Stimulated activated CD8-positive, alpha-beta memory T cell treated with anti-CD3 and anti-CD28 coated beads, Interleukin-7, amount 100 ng/mL, for 1 hour (primary cell): ENCODE measurements around the gene INO80C.

ENCODE experiments used
- DNase-seq, 2 donors: peaks; one replicate each; pipeline ENCODE4 v3.0.0-alpha.2; 2020; ENCODE audit warnings: low read depth in 2 of 2

Gene INO80C, protein sequence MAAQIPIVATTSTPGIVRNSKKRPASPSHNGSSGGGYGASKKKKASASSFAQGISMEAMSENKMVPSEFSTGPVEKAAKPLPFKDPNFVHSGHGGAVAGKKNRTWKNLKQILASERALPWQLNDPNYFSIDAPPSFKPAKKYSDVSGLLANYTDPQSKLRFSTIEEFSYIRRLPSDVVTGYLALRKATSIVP

DNA sequence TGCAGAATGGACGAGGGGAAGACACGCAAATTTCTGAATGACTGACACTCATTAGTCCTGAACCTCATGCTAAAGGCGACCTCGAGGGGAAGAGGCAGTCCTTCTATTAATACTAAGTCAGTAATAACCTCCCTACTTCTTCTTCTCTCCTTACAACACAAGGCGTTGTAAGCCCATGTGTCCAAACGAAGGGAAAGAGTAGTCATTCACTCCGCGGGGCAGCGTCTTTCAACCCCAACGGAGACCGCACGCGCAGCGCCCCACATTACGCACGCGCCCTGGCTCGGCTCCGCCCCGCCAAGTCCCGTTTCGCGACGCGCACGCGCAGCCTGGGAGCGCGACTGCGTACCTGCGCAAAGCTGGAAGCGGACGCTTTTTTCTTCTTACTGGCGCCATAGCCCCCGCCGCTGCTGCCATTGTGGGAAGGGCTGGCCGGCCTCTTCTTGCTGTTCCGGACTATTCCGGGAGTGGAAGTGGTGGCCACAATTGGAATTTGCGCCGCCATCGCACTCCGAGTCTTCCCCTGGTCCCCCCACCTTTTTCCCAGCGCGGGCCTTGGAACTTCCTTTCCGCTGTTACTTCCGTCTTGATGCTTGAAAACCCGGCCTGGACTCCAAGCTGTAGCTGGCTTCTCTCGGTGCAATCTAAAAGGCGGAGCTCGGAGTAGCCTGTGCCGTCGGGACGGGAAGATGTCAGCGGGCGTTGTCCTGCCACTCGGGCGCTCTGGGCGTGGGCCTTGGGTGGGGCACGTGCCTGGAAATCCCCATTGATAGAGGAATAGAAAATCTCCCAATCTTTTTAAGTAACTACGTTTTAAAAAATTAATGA is at the start of gene INO80C:
Gene INO80C, minus strand, starts transcription at position 591 of the 828 bp plus-strand sequence. Its CDS starts 86 bp downstream, at position 505.
- peak; percentile 86 to 88 for DNase-seq

DNA sequence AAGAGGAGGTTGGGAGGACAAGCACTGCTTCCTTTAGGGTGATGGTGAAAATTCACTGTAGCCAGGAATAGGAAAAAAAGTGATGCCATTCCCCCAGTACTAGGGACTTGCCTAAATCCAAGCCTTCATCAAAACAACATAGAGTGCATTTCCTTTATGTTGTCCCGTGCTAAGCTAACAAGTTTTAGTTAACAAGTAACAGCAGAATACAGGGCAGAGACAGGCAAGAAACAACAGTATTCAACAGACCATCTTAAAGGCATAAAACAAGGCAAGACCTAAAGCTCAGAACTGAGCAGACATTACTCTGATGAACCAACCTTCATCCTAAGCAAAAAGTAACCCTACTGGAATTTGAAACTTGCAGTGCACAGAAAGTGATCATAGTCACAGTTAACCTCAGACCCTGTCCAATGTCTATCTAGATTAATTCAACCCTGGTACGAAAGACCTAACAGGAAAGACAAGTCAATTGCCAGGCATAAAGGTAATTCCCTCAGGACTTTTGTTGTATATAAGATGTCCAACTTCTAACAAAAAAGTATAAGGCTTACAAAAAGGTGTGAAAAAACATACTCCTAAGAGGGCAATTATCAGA is 49.3 kb upstream of the INO80C start:
- no peak for DNase-seq

DNA sequence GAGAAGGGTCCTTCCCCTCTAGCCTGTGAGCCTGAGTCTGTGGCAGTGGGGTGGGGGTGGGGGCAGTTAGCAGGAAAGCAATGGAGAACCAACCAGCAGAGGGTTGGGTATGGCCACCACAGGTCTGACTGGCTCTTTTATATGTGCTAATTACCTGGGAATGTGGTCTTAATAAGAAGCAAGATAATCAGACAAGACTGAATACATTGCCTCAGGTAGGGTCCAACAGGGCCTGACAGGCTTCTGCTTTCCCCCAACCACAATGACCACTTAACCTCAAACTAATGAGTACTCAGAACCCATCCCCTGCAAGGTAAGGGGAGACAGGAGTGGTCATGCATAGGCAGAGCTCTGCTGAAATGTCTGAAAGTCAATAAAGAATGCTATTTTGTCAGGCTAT is 44.6 kb upstream of the INO80C start:
- no peak for DNase-seq

DNA sequence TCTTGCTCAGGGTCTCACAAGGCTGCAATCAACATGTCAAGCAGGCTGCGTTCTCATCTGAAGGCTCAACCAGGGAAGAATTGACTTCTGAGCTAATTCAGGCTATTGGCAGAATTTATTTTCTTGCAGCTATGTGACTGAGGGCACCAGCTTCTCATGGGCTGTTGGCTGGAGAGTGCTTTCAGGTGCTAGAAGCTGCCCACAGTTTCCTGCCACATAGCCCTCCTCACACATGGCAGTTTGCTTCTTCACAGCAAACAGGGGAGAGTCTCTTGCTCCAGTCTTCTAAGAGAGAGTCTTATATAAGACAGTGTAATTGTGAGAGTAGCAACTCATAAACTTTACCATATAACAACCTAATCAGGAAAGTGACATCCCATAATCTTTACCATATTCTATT is 37.5 kb upstream of the INO80C start:
- DNase-seq: no peak

DNA sequence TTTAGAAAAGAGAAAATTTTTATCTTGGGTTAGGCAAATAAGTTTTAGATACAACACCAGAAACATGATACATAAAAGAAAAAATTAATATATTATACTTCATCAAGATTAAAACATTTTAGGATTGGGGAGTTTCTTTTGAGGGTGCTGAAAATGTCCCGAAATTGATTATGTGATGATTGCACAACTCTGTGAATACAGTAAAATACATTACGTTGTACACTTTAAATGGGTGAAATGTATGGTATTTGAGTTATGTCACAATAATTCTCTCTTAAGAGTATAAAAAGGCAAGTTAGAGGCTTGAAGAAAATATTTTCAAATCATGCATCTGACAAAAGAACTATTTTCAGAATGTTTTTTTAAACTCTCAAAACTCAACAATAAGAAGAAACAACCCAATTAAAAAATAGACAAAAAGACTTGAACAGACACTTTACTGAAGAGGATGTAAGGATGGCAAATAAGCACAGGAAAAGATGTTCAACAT is 36.2 kb upstream of the INO80C start:
- no peak for DNase-seq

DNA sequence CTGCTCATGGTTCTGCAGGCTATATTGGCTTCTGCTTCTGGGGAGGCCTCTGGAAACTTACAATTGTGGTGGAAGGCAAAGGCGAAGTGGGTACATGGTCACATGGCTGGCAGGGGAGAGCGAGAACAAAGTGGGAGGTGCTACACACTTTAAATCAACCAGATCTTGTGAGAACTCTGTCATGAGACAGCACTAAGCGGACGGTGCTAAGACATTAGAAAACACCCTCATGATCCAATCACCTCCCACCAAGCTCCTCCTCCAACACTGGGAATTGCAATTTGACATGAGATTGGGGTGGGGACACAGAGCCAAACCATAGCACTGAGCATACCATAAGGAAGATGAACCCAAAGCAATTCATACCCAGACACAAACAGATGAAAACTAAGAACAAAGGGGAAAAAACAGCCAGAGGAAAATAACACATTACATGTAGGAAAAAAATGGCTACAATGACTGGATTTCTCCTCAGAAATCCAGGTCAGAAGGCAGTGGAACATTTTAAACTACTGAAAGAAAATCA is 31.1 kb upstream of the INO80C start:
- DNase-seq: no peak

DNA sequence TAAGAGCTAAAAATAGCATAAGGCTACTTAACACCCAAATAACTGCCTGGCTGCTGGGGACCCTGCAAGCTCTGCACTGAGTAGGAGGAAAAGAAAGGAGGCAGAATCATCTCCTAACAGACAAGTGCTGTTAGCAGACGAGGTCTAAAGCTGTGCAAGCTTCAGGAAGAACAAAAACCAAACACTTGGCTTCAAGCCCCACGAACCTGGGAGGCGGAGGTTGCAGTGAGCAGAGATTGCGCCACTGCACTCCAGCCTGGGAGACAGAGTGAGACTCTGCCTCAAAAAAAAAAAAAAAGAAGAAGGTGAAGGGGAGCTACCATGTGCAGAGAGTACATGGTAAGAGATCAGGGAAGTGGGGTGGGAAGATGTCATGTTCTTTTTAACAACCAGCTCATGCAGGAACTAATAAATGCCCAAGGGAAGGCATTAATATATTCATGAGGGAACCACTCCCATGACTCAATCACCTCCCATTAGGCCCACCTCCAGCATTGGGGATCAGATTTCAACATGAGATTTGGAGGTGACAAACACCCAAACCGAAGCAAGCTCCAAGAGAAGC is 28.8 kb upstream of the INO80C start:
- DNase-seq: no peak

DNA sequence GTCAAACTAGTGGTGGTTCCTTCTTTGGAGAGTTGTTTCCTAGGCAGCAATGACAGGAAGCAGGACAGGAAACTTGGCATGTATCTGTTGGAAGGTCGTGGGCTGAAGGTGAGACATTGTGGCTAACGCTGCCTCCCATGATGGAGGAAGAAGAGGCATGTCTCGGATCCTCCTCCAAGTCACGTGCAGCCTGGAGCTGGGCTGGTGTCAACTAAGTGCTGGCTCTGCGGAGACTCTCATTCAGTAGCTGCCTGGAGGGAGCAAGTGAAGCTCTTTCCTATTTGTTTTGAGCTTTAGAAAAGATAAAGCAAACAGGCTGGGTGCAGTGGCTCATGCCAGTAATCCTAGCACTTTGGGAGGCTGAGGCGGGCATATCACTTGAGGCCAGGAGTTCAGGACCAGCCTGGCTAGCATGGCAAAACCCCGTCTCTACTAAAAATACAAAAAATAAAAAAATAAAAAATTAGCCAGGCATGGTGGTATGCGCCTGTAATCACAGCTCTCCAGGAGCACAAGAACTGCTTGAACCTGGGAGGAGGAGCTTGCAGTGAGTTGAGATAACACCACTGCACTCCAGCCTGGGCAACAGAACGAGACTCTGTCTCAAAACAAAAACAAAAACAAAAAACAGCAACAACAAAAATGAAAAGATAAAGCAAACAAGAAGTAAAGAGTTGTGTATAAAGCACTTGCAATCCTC is 28.2 kb upstream of the INO80C start:
- no peak for DNase-seq

DNA sequence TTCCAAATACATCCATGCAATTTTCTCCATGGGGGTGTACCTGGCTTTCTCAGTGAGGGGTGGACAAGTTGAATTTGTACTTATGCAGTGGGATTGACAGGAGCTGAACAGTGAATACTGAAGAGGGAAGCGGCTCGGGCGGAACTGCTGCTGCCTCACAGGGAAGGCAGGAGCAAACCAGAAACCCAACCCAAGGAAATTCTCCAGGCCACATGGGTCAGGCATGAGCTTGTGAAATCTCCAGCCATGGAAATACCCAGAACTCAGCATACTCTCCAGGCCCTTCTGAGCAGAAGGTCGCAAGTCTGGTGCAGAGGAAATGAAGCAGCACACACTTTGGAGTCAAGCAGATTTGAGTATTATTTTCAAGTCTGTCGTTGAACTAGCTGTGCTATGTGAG is 26.5 kb upstream of the INO80C start:
- DNase-seq: no peak

DNA sequence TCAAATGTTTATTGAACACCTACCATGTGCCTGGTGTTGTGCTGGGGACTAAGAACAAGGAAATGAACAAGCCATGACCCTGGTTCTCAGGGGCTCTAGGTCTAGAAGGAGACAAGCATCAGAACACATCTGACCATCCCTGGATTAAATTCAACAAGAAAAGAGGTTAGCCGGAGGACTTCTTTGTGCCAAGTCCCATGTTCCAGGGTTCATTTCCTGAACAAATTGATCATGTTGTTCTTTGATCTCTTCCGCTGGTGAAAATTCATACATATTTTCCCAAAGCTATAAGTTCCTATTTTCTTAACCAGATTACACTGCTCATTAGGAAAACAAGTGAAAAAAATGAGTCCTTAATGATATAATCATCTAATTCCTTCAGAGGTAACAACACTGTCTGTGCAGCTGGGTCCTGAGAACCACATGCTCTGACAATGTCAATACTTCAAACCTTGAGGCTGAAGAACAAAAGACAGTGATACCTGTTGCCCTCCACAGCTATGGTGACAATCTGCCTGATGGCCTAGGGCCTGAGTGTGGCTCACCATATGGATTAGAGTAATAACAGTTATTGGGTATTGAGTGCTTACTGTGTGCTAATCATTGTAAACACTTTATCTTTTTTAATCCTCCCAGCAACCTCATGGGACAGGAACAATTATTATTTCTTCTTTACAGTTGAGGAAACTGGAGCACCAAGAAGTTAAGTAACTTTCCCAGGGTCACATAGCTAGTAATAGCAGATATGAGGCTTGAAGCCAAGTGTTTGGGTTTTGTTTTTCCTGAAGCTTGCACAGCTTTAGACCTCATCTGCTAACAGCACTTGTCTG is 24.6 kb upstream of the INO80C start:
- no peak for DNase-seq

DNA sequence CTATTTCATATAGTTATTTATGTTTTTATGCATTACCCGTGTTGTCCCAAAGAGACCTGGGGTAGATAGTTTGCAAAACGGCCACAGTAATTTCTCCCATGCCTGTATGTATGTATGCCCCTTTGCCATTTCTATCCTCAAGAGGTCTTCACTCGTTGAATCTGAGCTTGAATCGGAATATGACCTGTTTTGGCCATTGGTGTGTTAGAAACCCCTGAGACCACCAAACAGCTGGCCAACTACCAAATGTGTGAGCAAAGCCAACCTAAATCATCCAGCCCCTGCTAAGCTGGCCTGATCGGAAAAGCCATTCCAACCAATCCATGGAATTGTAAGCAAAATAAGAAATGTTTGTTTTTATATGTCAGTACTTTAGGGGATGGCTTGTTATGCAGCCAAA is 23.4 kb upstream of the INO80C start:
- no peak for DNase-seq

DNA sequence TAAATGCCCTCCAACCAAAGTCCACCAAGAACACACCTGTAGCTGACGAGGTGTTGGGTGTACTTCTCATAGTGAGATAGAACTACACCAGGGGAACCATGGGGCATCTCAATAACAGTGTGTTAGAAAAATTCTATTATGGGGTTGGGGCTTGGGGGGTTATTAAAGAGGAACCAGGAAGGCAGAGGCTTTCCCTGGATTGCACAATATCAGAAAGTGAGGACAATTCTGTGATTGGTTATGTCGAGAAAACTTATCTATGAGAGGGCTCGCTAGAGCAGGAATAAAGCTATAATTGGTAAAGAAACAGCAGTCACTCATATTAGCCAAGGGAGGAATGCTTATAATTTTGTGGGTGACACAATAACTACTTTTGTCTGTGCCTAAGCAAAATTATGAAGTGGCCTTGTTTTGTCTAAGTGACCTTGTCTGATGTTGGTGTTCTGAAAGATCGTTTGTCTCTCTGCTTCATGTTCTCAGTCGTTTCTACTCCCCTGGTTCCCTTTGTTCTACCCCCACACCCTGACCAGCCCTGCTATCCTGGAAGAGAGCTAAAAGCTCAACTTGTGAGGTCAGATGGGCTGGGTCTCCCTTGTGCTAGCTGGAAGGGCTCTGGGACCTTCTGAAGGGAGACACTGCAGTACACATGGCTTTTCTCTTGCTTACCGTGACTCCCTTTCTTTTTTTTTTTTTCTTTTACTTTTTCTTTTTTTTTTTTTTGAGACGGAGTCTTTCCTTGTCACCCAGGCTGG is 21.6 kb upstream of the INO80C start:
- no peak for DNase-seq

DNA sequence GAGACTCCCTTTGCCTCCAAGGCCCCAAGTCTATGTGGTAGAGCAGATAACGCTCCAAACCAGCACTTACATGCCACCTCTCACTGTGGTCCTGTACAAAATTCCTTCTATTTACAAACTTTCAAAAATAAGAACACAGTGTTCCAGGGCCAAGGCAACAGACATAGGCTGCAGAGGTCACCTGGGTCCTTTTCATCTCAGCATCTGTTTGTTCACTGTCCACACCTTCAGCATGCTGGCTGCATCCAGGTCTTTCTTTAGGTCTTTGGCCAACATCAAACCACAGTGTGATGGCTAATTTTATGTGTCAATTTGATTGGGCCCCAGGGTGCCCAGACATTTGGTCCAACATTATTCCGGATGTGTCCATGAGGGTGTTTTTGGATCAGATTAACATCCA is 20.0 kb upstream of the INO80C start:
- no peak for DNase-seq

DNA sequence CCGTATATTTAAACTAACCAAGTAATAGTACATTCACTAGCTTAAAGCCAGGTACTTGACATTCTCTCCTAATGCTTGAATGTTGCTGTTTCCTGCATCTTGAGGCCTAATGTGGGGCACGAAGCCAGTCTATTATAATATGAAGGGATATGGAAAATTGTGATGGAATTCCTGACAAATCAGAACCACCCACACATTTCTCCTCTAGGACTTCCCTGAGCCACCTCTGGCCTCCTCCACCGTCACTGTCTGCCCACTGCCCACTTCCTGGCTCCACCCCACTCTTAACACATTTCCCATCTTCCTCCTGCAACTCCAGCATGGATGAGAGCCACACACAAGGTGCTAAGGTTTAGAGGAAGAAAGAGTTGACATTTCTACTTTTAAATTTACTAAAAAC is 19.0 kb upstream of the INO80C start:
- no peak for DNase-seq

DNA sequence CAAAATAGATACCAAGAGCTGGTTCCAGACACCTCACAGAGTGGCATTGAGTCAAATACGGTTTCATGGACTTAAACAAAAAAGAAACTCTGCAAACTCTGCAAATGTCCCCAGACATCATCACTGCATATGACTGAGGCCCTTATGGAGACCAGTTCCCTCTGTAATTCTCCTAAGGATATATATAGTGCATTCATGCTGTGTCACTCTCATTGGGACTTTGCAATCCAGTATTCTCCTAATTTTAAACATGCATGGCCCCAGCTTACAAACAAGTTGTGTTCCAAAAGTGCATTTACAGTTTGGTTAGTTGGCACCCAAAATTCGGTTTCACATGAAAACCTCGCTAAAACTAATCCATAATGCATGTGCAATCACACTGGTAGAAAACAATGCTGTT is 18.6 kb upstream of the INO80C start:
- no peak for DNase-seq

DNA sequence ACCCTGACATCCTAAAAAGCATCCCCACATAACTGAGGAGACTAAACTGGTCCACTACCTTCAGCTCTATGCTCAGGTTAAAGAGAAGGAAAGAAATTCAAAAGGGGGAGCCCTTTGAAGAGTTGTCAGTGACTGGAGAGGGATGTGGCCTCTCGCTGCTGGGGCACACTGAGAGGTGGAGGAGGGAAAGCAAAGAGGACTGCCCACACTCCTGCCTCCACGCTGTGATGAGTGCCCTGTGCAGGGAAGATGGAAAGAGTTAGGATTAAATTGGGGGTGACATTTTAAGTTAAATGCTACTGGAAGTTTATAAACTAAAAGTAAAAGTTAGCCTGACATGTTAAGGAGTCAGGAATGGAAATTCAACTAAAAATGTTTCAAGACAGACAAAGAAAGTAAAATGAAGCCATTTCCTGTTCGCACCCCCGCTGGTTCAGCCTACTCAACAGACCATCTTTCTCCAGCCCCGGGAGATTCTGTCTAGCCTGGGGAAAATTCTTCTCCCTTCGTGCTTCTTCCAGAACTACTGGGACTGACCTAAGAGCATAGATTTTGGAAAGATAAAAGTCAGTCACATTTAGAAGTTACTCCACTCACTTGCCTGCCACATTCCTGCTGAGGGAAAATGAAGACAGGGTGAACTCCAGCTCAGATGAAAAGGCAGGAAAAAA is 17.8 kb upstream of the INO80C start:
- no peak for DNase-seq

DNA sequence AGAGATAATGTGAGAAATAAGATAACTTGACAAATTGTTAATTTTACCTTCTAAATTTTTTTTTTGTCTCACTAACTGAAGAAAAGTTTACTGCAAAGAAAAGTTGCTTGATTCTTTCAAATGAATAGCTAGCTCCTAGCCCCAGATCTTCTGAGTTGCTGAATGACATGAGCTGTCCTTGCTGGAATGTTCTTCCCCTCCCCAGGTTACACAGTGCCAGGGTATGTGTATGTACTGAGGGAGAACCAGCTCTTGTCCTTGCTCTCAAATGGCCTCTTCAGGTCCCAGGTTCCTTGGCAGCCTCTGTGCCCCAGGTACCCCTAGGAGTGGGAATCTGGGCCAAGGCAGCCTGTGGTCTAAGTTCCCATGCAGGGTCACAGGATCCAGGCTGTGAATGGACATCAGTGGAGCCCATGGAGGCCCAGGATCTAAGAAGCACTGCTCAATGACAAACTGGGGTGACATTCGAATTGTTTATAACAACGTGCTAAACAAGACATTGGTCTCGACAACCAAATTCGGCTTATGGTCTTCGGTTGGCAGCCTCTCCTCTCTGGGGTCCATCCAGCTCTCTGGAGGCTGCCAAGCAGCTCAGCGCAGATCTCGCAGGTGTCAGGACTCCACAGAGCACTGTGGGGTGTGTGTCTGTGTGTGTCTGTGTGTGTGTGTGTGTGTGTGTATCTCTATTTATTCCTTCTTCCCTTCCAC is 17.1 kb upstream of the INO80C start:
- DNase-seq: no peak

DNA sequence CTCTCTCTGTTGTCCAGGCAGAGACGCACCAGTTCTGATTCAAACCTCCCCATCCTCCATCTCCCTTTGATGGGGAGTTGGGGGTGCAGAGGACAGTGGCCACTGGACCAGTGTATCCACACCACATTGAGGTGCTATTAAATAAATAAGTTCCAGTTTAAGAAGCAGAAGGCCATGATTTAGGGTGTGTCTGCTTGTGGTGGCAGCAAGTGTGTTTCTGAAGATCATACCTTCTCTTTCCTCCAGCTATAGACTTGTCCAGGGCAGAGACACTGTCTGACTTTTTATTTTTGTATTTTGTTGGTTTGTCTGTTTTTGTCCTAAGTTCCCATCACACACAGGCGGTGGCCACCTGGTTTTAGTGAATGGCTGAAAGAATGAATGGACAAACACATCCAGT is 16.5 kb upstream of the INO80C start:
- DNase-seq: no peak
